HepG2 (cell line): ENCODE results near the gene ASTE1. TPM values are rescaled to one million over a fixed set of nuclear protein-coding genes. Genes with fewer than 3 reads are reported as not detected.

Source experiments
- CERS6 ChIP-seq: sonication (generic); formaldehyde crosslinking; IDR thresholded peaks from 2 replicates; pipeline ENCODE4 v1.5.0; 2020; ENCODE audit warnings: missing genetic modification reagents
- FOXC1 ChIP-seq: sonication (generic); formaldehyde crosslinking; IDR thresholded peaks from 2 replicates; pipeline ENCODE4 v1.8.0; 2022; ENCODE audit warnings: mild to moderate bottlenecking, missing genetic modification reagents, borderline replicate concordance
- JUND ChIP-seq: sonication (generic); formaldehyde crosslinking; IDR thresholded peaks from 2 replicates; pipeline ENCODE4 v1.8.0; 2022; ENCODE audit warnings: mild to moderate bottlenecking, missing genetic modification reagents
- MED13 ChIP-seq: sonication (generic); formaldehyde crosslinking; IDR thresholded peaks from 2 replicates; pipeline ENCODE4 v1.5.0; 2020; ENCODE audit warnings: missing genetic modification reagents
- MIXL1 ChIP-seq: IDR thresholded peaks from 2 replicates; pipeline ENCODE4 v1.6.1; 2016
- NR3C1 ChIP-seq: sonication (generic); formaldehyde crosslinking; IDR thresholded peaks from 2 replicates; pipeline ENCODE4 v1.4.0; 2020; ENCODE audit warnings: missing genetic modification reagents
- NRL ChIP-seq: sonication (generic); formaldehyde crosslinking; IDR thresholded peaks from 2 replicates; pipeline ENCODE4 v1.5.0; 2020; ENCODE audit warnings: missing genetic modification reagents, mild to moderate bottlenecking, moderate library complexity, borderline replicate concordance
- PAF1 ChIP-seq: IDR thresholded peaks from 2 replicates; pipeline ENCODE4 v1.6.1; 2016; ENCODE audit warnings: missing genetic modification reagents, missing compliant biosample characterization
- PHF21A ChIP-seq: sonication (generic); formaldehyde crosslinking; IDR thresholded peaks from 2 replicates; pipeline ENCODE4 v1.5.0; 2020; ENCODE audit warnings: mild to moderate bottlenecking, missing genetic modification reagents
- TBL1XR1 ChIP-seq: fragments of 150-350 bp; IDR thresholded peaks from 2 replicates; pipeline ENCODE4 v1.6.1; 2014; ENCODE audit warnings: borderline replicate concordance, low read length; ENCODE audit not compliant: partially characterized antibody
- TBX3 ChIP-seq: fragments of 450-650 bp; IDR thresholded peaks from 2 replicates; pipeline ENCODE4 v1.6.1; 2017; ENCODE audit warnings: antibody characterized with exemption, mild to moderate bottlenecking, inconsistent platforms, borderline replicate concordance
- TFAP4 ChIP-seq: sonication (generic); IDR thresholded peaks from 2 replicates; pipeline ENCODE4 v1.6.1; 2016; ENCODE audit warnings: low read depth, borderline replicate concordance
- TMF1 ChIP-seq: sonication (generic); formaldehyde crosslinking; IDR thresholded peaks from 2 replicates; pipeline ENCODE4 v1.8.1; 2022; ENCODE audit warnings: low read depth, missing genetic modification reagents
- ZMYM4 ChIP-seq: sonication (generic); formaldehyde crosslinking; IDR thresholded peaks from 2 replicates; pipeline ENCODE4 v1.8.1; 2023; ENCODE audit warnings: mild to moderate bottlenecking, missing genetic modification reagents
- ZNF260 ChIP-seq: sonication (generic); formaldehyde crosslinking; IDR thresholded peaks from 2 replicates; pipeline ENCODE4 v1.4.0; 2020; ENCODE audit warnings: missing genetic modification reagents, low read depth, mild to moderate bottlenecking, borderline replicate concordance
- ZNF317 ChIP-seq: sonication (generic); formaldehyde crosslinking; IDR thresholded peaks from 2 replicates; pipeline ENCODE4 v1.5.0; 2020; ENCODE audit warnings: mild to moderate bottlenecking, missing genetic modification reagents
- ZNF318 ChIP-seq: sonication (generic); formaldehyde crosslinking; IDR thresholded peaks from 2 replicates; pipeline ENCODE4 v1.4.0; 2020; ENCODE audit warnings: mild to moderate bottlenecking, missing genetic modification reagents
- ZNF563 ChIP-seq: sonication (generic); formaldehyde crosslinking; IDR thresholded peaks from 2 replicates; pipeline ENCODE4 v1.8.0; 2022; ENCODE audit warnings: mild to moderate bottlenecking, moderate library complexity, missing genetic modification reagents
- ZSCAN21 ChIP-seq: sonication (generic); formaldehyde crosslinking; IDR thresholded peaks from 2 replicates; pipeline ENCODE4 v1.8.0; 2022; ENCODE audit warnings: mild to moderate bottlenecking, missing genetic modification reagents, moderate library complexity, borderline replicate concordance
- ZSCAN31 ChIP-seq: sonication (generic); formaldehyde crosslinking; IDR thresholded peaks from 2 replicates; pipeline ENCODE4 v1.5.0; 2020; ENCODE audit warnings: low read depth, mild to moderate bottlenecking, missing genetic modification reagents
- polyA plus RNA-seq, 8 experiments: library from polyadenylated mRNA; depleted of rRNA in 3 of 8; stranded (reverse) in 7 of 8; unstranded in 1 of 8; fragments of >200 nt; fragmentation: Illumina TruSeq in 4 of 8; extraction: Trizol in 4 of 8; gene quantifications; 2 replicates each; pipeline versions ENCODE4 v1.2.1 to v1.2.3, GENCODE V29; 2011 to 2016; ENCODE audit warnings: low read depth in 4 of 8, missing spikeins in 1 of 8, mixed read lengths in 1 of 8; ENCODE audit not compliant: insufficient read depth in 1 of 8
- total RNA-seq, 5 experiments: library from RNA; depleted of rRNA; stranded (reverse); fragments of >200 nt; fragmentation: Illumina TruSeq; extraction: Trizol; gene quantifications; 2 replicates each; pipeline ENCODE4 v1.2.3, GENCODE V29; 2016; ENCODE audit warnings: low read depth in 1 of 5

Gene ASTE1
- total and polyA plus RNA-seq, 2 of the 13 experiments (the other 11 are each of a cell fraction or from before 2014, with no cell fraction given) = 4.0 to 7.9 TPM

- no peak for TF ChIP-seq TFAP4
- 0 out of 2 replicates have a peak, but pooled peaks have one; percentile 37 for TF ChIP-seq ZNF317
- no peak for TF ChIP-seq MED13 (CRISPR knock-in tag)
- TF ChIP-seq FOXC1 (CRISPR knock-in tag) = peak; percentile 58; the same call in 1 of the 2 replicates
- no peak for TF ChIP-seq TMF1
- no peak for TF ChIP-seq CERS6 (CRISPR knock-in tag)
- peak; percentile 83; the same call in 1 of the 2 replicates for TF ChIP-seq ZMYM4 (CRISPR knock-in tag)
- no peak for TF ChIP-seq TBL1XR1
- TF ChIP-seq ZSCAN21 (CRISPR knock-in tag) = peak; percentile 79
- no peak for TF ChIP-seq JUND
- no peak for TF ChIP-seq PHF21A (CRISPR knock-in tag)
- 0 out of 2 replicates have a peak, but pooled peaks have one; percentile 13 for TF ChIP-seq MIXL1 (CRISPR knock-in tag)
- TF ChIP-seq ZNF260 = no peak
- peak; percentile 75; the same call in 1 of the 2 replicates for TF ChIP-seq ZNF563
- TF ChIP-seq TBX3 = no peak
- TF ChIP-seq NRL (CRISPR knock-in tag) = peak; percentile 91; the same call in 1 of the 2 replicates
- no peak for TF ChIP-seq NR3C1 (CRISPR knock-in tag)
- TF ChIP-seq PAF1 (CRISPR knock-in tag) = no peak
- TF ChIP-seq ZSCAN31 = no peak; the same call in 1 of the 2 replicates
- TF ChIP-seq ZNF318 = no peak
These were observed at the start of gene ASTE1, which contains the start of gene NEK11 (continued) for GRCh38 chr3:131026321-131027151.
